H1 (cell line): Measurements from ENCODE around the gene CCDC88C. TPM values are rescaled to one million over a fixed set of nuclear protein-coding genes. Genes with fewer than 3 reads are reported as not detected.

Source experiments
- CTCF ChIA-PET: fragments of 300-600 bp; sonication (Branson Sonifier 250); formaldehyde crosslinking; loops from one replicate; lab custom pipeline; 2021; ENCODE audit not compliant: partially characterized antibody; lab: Charles Lee
- POLR2A ChIA-PET: fragments of 300-600 bp; sonication (Branson Sonifier 250); formaldehyde crosslinking; loops from one replicate; lab custom pipeline; 2021; ENCODE audit warnings: inconsistent platforms; ENCODE audit not compliant: partially characterized antibody; lab: Charles Lee
- DNase-seq, 2 experiments: peaks; one replicate each; pipeline versions ENCODE4 v3.0.0 to v3.0.0-alpha.2; 2010 to 2022; ENCODE audit warnings: low spot score in 2 of 2, low read depth in 1 of 2, mixed read lengths in 1 of 2
- FAIRE-seq: peaks from 2 replicates; lab custom pipeline; 2011; peaks lifted over from hg19 to GRCh38; lab: Jason Lieb, UNC
- H2AFZ ChIP-seq: 2 replicates; pipeline ENCODE4 v1.8.1; 2012; ENCODE audit warnings: low read length, inconsistent platforms
- H2AK5ac ChIP-seq: 2 replicates; pipeline ENCODE4 v1.6.1; 2013; ENCODE audit warnings: low read depth, low read length
- H2BK120ac ChIP-seq: replicated peaks from 2 replicates; pipeline ENCODE3; 2013; ENCODE audit warnings: low read depth, low read length, inconsistent platforms
- H2BK12ac ChIP-seq: 2 replicates; pipeline ENCODE4 v1.6.1; 2013; ENCODE audit warnings: low read depth, low read length
- H2BK15ac ChIP-seq: 2 replicates; pipeline ENCODE4 v1.6.1; 2013; ENCODE audit warnings: low read length
- H2BK20ac ChIP-seq: 2 replicates; pipeline ENCODE4 v1.6.1; 2013; ENCODE audit warnings: low read length
- H2BK5ac ChIP-seq: 2 replicates; pipeline ENCODE4 v1.6.1; 2013; ENCODE audit warnings: low read depth, low read length
- H3K14ac ChIP-seq: 2 replicates; pipeline ENCODE4 v1.6.1; 2013; ENCODE audit warnings: inconsistent platforms; ENCODE audit not compliant: insufficient read length
- H3K18ac ChIP-seq: 2 replicates; pipeline ENCODE4 v1.6.1; 2013; ENCODE audit warnings: low read length; ENCODE audit errors: extremely low read depth
- H3K23ac ChIP-seq: 2 replicates; pipeline ENCODE4 v1.6.1; 2013; ENCODE audit warnings: inconsistent platforms; ENCODE audit not compliant: insufficient read length
- H3K23me2 ChIP-seq: 2 replicates; pipeline ENCODE4 v1.6.1; 2013; ENCODE audit warnings: low read depth, low read length
- H3K27ac ChIP-seq: 2 replicates; pipeline ENCODE4 v1.6.1; 2011; ENCODE audit warnings: low read depth, low read length, inconsistent platforms
- H3K27me3 ChIP-seq, 4 experiments: replicated peaks in 1 of 4; 1 replicate in 1 of 4; 2 replicates in 3 of 4; pipeline versions ENCODE4 v1.6.1 to v1.8.1; 2011 to 2013; ENCODE audit warnings: low read length in 3 of 4, mild to moderate bottlenecking in 3 of 4, inconsistent platforms in 2 of 4, mixed read lengths in 2 of 4, moderate library complexity in 1 of 4; ENCODE audit not compliant: control insufficient read depth in 3 of 4, insufficient read depth in 3 of 4; ENCODE audit errors: extremely low read depth in 1 of 4
- H3K36me3 ChIP-seq, 4 experiments: 2 replicates each; pipeline versions ENCODE4 v1.6.1 to v1.8.1; 2011 to 2013; ENCODE audit warnings: mild to moderate bottlenecking in 4 of 4, low read length in 3 of 4, moderate library complexity in 2 of 4, control low read depth in 1 of 4, inconsistent platforms in 1 of 4; ENCODE audit not compliant: insufficient read depth in 4 of 4, control insufficient read depth in 2 of 4
- H3K4ac ChIP-seq: replicated peaks from 2 replicates; pipeline ENCODE3; 2013; ENCODE audit warnings: low read length, low read depth, mixed read lengths, inconsistent platforms; ENCODE audit not compliant: insufficient read length
- H3K4me1 ChIP-seq, 4 experiments: replicated peaks in 1 of 4; 1 replicate in 1 of 4; 2 replicates in 3 of 4; pipeline versions ENCODE4 v1.6.1 to v1.8.1; 2011 to 2013; ENCODE audit warnings: low read length in 3 of 4, inconsistent platforms in 2 of 4, mixed read lengths in 1 of 4; ENCODE audit not compliant: insufficient read depth in 4 of 4, control insufficient read depth in 3 of 4
- H3K4me2 ChIP-seq, 2 experiments: 2 replicates each; pipeline versions ENCODE4 v1.6.1 to v1.8.1; 2011 to 2013; ENCODE audit warnings: low read depth in 2 of 2, low read length in 2 of 2, control low read depth in 1 of 2, inconsistent platforms in 1 of 2, mild to moderate bottlenecking in 1 of 2; ENCODE audit not compliant: insufficient read depth in 1 of 2
- H3K4me3 ChIP-seq, 4 experiments: fragments of 200-600, 300-600 bp in 1 of 4; sonication (generic), shearing (Covaris generic), sonication (Bioruptor Twin) in 1 of 4; 2 replicates each; pipeline versions ENCODE4 v1.5.1 to v1.8.1; 2011 to 2016; ENCODE audit warnings: low read length in 4 of 4, low read depth in 3 of 4, control low read depth in 2 of 4, inconsistent platforms in 2 of 4, mild to moderate bottlenecking in 2 of 4, mixed read lengths in 1 of 4, moderate library complexity in 1 of 4; ENCODE audit not compliant: insufficient read depth in 2 of 4; ENCODE audit errors: extremely low read depth in 1 of 4
- H3K56ac ChIP-seq: replicated peaks from 2 replicates; pipeline ENCODE3; 2013; ENCODE audit warnings: low read depth, mild to moderate bottlenecking, mixed read lengths, low read length, inconsistent platforms; ENCODE audit not compliant: insufficient read length
- H3K79me1 ChIP-seq: 2 replicates; pipeline ENCODE4 v1.6.1; 2013; ENCODE audit warnings: low read depth, low read length, control low read depth
- H3K79me2 ChIP-seq, 2 experiments: 2 replicates each; pipeline versions ENCODE4 v1.6.1 to v1.8.1; 2012 to 2013; ENCODE audit warnings: low read length in 2 of 2, mild to moderate bottlenecking in 2 of 2, inconsistent platforms in 1 of 2; ENCODE audit not compliant: insufficient read depth in 2 of 2, control insufficient read depth in 1 of 2
- H3K9ac ChIP-seq, 4 experiments: replicated peaks in 1 of 4; 1 replicate in 1 of 4; 2 replicates in 3 of 4; pipeline versions ENCODE4 v1.6.1 to v1.8.1; 2011 to 2013; ENCODE audit warnings: low read depth in 3 of 4, low read length in 3 of 4, control low read depth in 2 of 4, mild to moderate bottlenecking in 2 of 4, moderate library complexity in 2 of 4, inconsistent platforms in 1 of 4; ENCODE audit errors: extremely low read depth in 1 of 4
- H3K9me3 ChIP-seq, 2 experiments: 2 replicates each; pipeline versions ENCODE4 v1.6.1 to v1.8.1; 2012 to 2013; ENCODE audit warnings: mild to moderate bottlenecking in 2 of 2, moderate library complexity in 2 of 2, control low read depth in 1 of 2, inconsistent platforms in 1 of 2, low read depth in 1 of 2, low read length in 1 of 2, mixed read lengths in 1 of 2; ENCODE audit not compliant: insufficient read depth in 2 of 2
- H4K20me1 ChIP-seq, 2 experiments: replicated peaks in 1 of 2; 2 replicates each; pipeline versions ENCODE3 to v1.8.1; 2011 to 2013; ENCODE audit warnings: inconsistent platforms in 2 of 2, low read length in 2 of 2, mild to moderate bottlenecking in 1 of 2; ENCODE audit not compliant: insufficient read depth in 2 of 2, control insufficient read depth in 1 of 2
- H4K5ac ChIP-seq: 2 replicates; pipeline ENCODE4 v1.6.1; 2013; ENCODE audit warnings: low read length, low read depth, mixed read lengths, inconsistent platforms; ENCODE audit not compliant: insufficient read length
- H4K8ac ChIP-seq: 2 replicates; pipeline ENCODE4 v1.8.0; 2013; ENCODE audit warnings: mild to moderate bottlenecking, moderate library complexity, low read length, inconsistent platforms; ENCODE audit not compliant: insufficient read depth; ENCODE audit errors: extremely low read depth
- H4K91ac ChIP-seq: replicated peaks from 2 replicates; pipeline ENCODE3; 2013; ENCODE audit warnings: low read length, mixed read lengths, inconsistent platforms; ENCODE audit not compliant: insufficient read length
- CHD1 ChIP-seq: IDR thresholded peaks from 2 replicates; pipeline ENCODE4 v1.6.1; 2012; ENCODE audit warnings: low read depth, low read length, improper control_type of control experiment
- CHD2 ChIP-seq: IDR thresholded peaks from 2 replicates; pipeline ENCODE4 v1.6.1; 2012; ENCODE audit warnings: low read length, improper control_type of control experiment
- CREB1 ChIP-seq: IDR thresholded peaks from 2 replicates; pipeline ENCODE4 v1.6.1; 2012; ENCODE audit warnings: inconsistent platforms
- GABPA ChIP-seq: IDR thresholded peaks from 2 replicates; pipeline ENCODE4 v1.6.1; 2011; ENCODE audit warnings: mild to moderate bottlenecking, low read length, moderate library complexity, borderline replicate concordance; ENCODE audit not compliant: insufficient read depth
- HDAC2 ChIP-seq, 2 experiments: fragments of 300-600 bp in 1 of 2; sonication (generic) in 1 of 2; IDR thresholded peaks; 2 replicates each; pipeline ENCODE4 v1.6.1; 2011 to 2012; ENCODE audit warnings: low read depth in 2 of 2, low read length in 2 of 2, mild to moderate bottlenecking in 2 of 2, moderate library complexity in 2 of 2, borderline replicate concordance in 1 of 2, inconsistent platforms in 1 of 2
- RXRA ChIP-seq: IDR thresholded peaks from 2 replicates; pipeline ENCODE4 v1.6.1; 2011; ENCODE audit warnings: low read depth, mild to moderate bottlenecking, low read length, moderate library complexity; ENCODE audit not compliant: insufficient read depth
- SP4 ChIP-seq: IDR thresholded peaks from 2 replicates; pipeline ENCODE4 v1.6.1; 2012; ENCODE audit warnings: low read length, inconsistent platforms
- TAF1 ChIP-seq: IDR thresholded peaks from 2 replicates; pipeline ENCODE4 v1.6.1; 2011; ENCODE audit warnings: mild to moderate bottlenecking, low read depth, low read length
- TEAD4 ChIP-seq: IDR thresholded peaks from 2 replicates; pipeline ENCODE4 v1.6.1; 2012; ENCODE audit warnings: low read depth, low read length, inconsistent platforms, mixed read lengths
- WGBS, 2 experiments: shearing (Covaris generic) in 1 of 2; methylation state at CpG; one replicate each; pipeline versions ENCODE4 v1.1.6 to v1.1.7; 2013 to 2015; ENCODE audit warnings: low lambda C conversion rate in 2 of 2, mixed read lengths in 2 of 2, inconsistent platforms in 1 of 2, low coverage in 1 of 2, missing lambda C conversion rate in 1 of 2; ENCODE audit not compliant: insufficient replicate concordance in 2 of 2, insufficient coverage in 1 of 2, insufficient read length in 1 of 2; ENCODE audit errors: extremely low coverage in 1 of 2, missing lambda C conversion rate in 1 of 2; 5-methylcytosine and 5-hydroxymethylcytosine counted together
- polyA plus RNA-seq, 7 experiments: library from polyadenylated mRNA; depleted of rRNA in 3 of 7; stranded (reverse) in 5 of 7; unstranded in 2 of 7; fragments of >200 nt in 5 of 7; fragments of 200-250 nt in 2 of 7; gene quantifications; 1 replicate in 5 of 7; 2 replicates in 1 of 7; 4 replicates in 1 of 7; pipeline versions ENCODE4 v1.2.1 to v1.2.3, GENCODE V29; 2011 to 2013; ENCODE audit warnings: missing spikeins in 2 of 7, mixed read lengths in 2 of 7
- total RNA-seq: library from RNA; stranded (reverse); fragmentation: NEBNext Ultra II Directional; extraction: Animal tissue kit (Norgen Biotek cat#: 25700); gene quantifications from 2 replicates; pipeline ENCODE4 v1.2.1, GENCODE V29; 2021

The CCDC88C gene
- total and polyA plus RNA-seq, 2 of the 8 experiments (the other 6 are each of a cell fraction or from before 2014, with no cell fraction given), result 10.3 to 57.7 TPM

GRCh38 chr14:91237219-91237618, 180.4 kb downstream of the CCDC88C start:
- POLR2A ChIA-PET, result interaction anchor here (1.0 to 1.2 kb wide), 2 partner anchors 9 to 44 kb away, joined by 3 read pairs; no protein-coding TSS in a partner anchor
- H2BK120ac ChIP-seq, result no peak overlapping the region
- no peak overlapping the region for H2BK15ac ChIP-seq
- no peak overlapping the region for H3K4ac ChIP-seq
- no peaks in the 10 kb centered on the region for H3K36me3 ChIP-seq
- no peak overlapping the region for H3K4me3 ChIP-seq
- H2BK12ac ChIP-seq, result no peak overlapping the region
- no peak overlapping the region for H4K8ac ChIP-seq
- H3K56ac ChIP-seq, result no peak overlapping the region
- H3K18ac ChIP-seq, result no peak overlapping the region
- no peak overlapping the region for H3K14ac ChIP-seq
- no peaks in the 10 kb centered on the region; a peak in 1 of 7 replicates for H3K4me1 ChIP-seq
- H2BK20ac ChIP-seq, result no peak overlapping the region
- no peaks in the 10 kb centered on the region for H4K20me1 ChIP-seq
- no peaks in the 10 kb centered on the region for H3K79me1 ChIP-seq
- H3K9ac ChIP-seq, result no peak overlapping the region
- no peak overlapping the region for H2AFZ ChIP-seq
- peaks cover 0 to 2% (median 0%) of the 10 kb centered on the region in 4 experiments; a peak in 1 of 7 replicates for H3K27me3 ChIP-seq
- H3K79me2 ChIP-seq, result no peaks in the 10 kb centered on the region
- H3K4me2 ChIP-seq, result no peak overlapping the region
- H2AK5ac ChIP-seq, result no peak overlapping the region
- no peak overlapping the region for H3K23ac ChIP-seq
- TF ChIP-seq GABPA (no peak), TEAD4 (no peak), HDAC2 (IDR thresholded peaks at IDR 0.05; ENCODE audit: borderline replicate concordance in 1 of 2, low read depth in 2 of 2, low read length in 2 of 2) (no peak), CHD2 (no peak), CHD1 (no peak), CREB1 (no peak), SP4 (no peak), TAF1 (no peak), RXRA (no peak)
- TF ChIP-seq, all 59 proteins: peak for 0
- DNase-seq (no peak), FAIRE-seq (no peak)
- 87% methylated on average over 7 of the region's 7 CpGs; no CpG with 5 or more reads in 1 of the 2 experiments for WGBS, 2 experiments
- Histone ChIP-seq H3K27ac (no peak overlapping the region), H2BK5ac (no peak overlapping the region), H4K91ac (no peak overlapping the region), H3K9me3 (peaks cover 0 to 5% of the 10 kb centered on the region in 2 experiments; a peak in 1 of 4 replicates), H4K5ac (no peak overlapping the region), H3K23me2 (no peaks in the 10 kb centered on the region; the same call in 1 of the 2 replicates)
- CTCF ChIA-PET, result interaction anchor here (1.1 kb wide), 1 partner anchor 16 kb away, joined by 4 read pairs; no protein-coding TSS in a partner anchor
